Progenitor cell of endocrine pancreas (in vitro differentiated cells): ENCODE measurements around the gene IGFL3. TPM values are rescaled to one million over a fixed set of nuclear protein-coding genes. Genes with fewer than 3 reads are reported as not detected.

Source experiments
- DNase-seq: peaks from one replicate; pipeline ENCODE4 v3.0.0; 2021; ENCODE audit warnings: low spot score; ENCODE audit not compliant: unreplicated experiment
- H3K27ac Mint-ChIP-seq: 2 replicates; pipeline ENCODE4 v1.8.0; 2021; ENCODE audit warnings: mild to moderate bottlenecking, moderate library complexity, mixed read lengths
- H3K27me3 Mint-ChIP-seq: 2 replicates; pipeline ENCODE4 v1.8.0; 2021; ENCODE audit warnings: mixed read lengths
- H3K36me3 Mint-ChIP-seq: 2 replicates; pipeline ENCODE4 v1.8.0; 2022; ENCODE audit warnings: mixed read lengths; ENCODE audit not compliant: insufficient read depth
- H3K4me1 Mint-ChIP-seq: 2 replicates; pipeline ENCODE4 v1.8.0; 2021; ENCODE audit warnings: low read depth, mixed read lengths
- H3K4me3 Mint-ChIP-seq: 2 replicates; pipeline ENCODE4 v1.8.0; 2021; ENCODE audit warnings: low read depth, mild to moderate bottlenecking, moderate library complexity, mixed read lengths
- H3K9me3 Mint-ChIP-seq: 2 replicates; pipeline ENCODE4 v1.8.0; 2021; ENCODE audit warnings: low read depth, mixed read lengths
- CTCF ChIP-seq: fragments of 200-600 bp; sonication (generic); IDR thresholded peaks from one replicate; pipeline ENCODE4 v1.5.0; 2021; ENCODE audit warnings: antibody characterized with exemption, mild to moderate bottlenecking; ENCODE audit not compliant: unreplicated experiment
- total RNA-seq: library from RNA; stranded (reverse); gene quantifications from 2 replicates; pipeline ENCODE4 v1.2.1, GENCODE V29; 2021

IGFL3 gene
- total RNA-seq, 1 donor from 2014 or later, result not detected

GRCh38 chr19:46100344-46100743 lies 24.1 kb downstream of the IGFL3 start:
- Mint-ChIP-seq H3K4me3 (no peak overlapping the region), H3K9me3 (peaks cover 25% of the 10 kb centered on the region), H3K4me1 (peaks cover 9% of the 10 kb centered on the region), H3K27me3 (peaks cover 4% of the 10 kb centered on the region), H3K36me3 (peaks cover 2% of the 10 kb centered on the region), H3K27ac (no peak overlapping the region)
- TF ChIP-seq CTCF, result no peak
- no peak for DNase-seq

GRCh38 chr19:46090444-46090843 lies 34.0 kb downstream of the IGFL3 start:
- no peak overlapping the region for H3K27ac Mint-ChIP-seq
- no peak for TF ChIP-seq CTCF
- no peak for DNase-seq
- H3K4me1 Mint-ChIP-seq, result no peaks in the 10 kb centered on the region
- no peak overlapping the region for H3K4me3 Mint-ChIP-seq
- no peaks in the 10 kb centered on the region for H3K36me3 Mint-ChIP-seq
- H3K27me3 Mint-ChIP-seq, result no peaks in the 10 kb centered on the region
- H3K9me3 Mint-ChIP-seq, result peaks cover 24% of the 10 kb centered on the region

- Mint-ChIP-seq H3K4me3 (no peak overlapping the region), H3K9me3 (peaks cover 27% of the 10 kb centered on the region), H3K4me1 (no peaks in the 10 kb centered on the region)
Observed at GRCh38 chr19:46089432-46089831, 35.1 kb downstream of the IGFL3 start.

GRCh38 chr19:46088101-46088500 lies 36.4 kb downstream of the IGFL3 start:
- no peak for DNase-seq
- Mint-ChIP-seq H3K27ac (no peak overlapping the region), H3K4me3 (no peak overlapping the region), H3K9me3 (peaks cover 27% of the 10 kb centered on the region), H3K27me3 (no peaks in the 10 kb centered on the region), H3K36me3 (no peaks in the 10 kb centered on the region), H3K4me1 (no peaks in the 10 kb centered on the region)
- TF ChIP-seq CTCF, result no peak

More at GRCh38 chr19:46089432-46089831, 35.1 kb downstream of the IGFL3 start:
- Mint-ChIP-seq H3K27me3 (no peaks in the 10 kb centered on the region), H3K36me3 (no peaks in the 10 kb centered on the region), H3K27ac (no peak overlapping the region)
- no peak for DNase-seq
- no peak for TF ChIP-seq CTCF

GRCh38 chr19:46085888-46086287 lies 38.6 kb downstream of the IGFL3 start:
- Mint-ChIP-seq H3K4me1 (no peaks in the 10 kb centered on the region), H3K9me3 (peaks cover 27% of the 10 kb centered on the region), H3K4me3 (no peak overlapping the region)

More at GRCh38 chr19:46085888-46086287, 38.6 kb downstream of the IGFL3 start:
- DNase-seq, result no peak
- Mint-ChIP-seq H3K27ac (no peak overlapping the region), H3K27me3 (no peaks in the 10 kb centered on the region), H3K36me3 (no peaks in the 10 kb centered on the region)
- TF ChIP-seq CTCF, result no peak
